ENCODE data around the gene KCNQ2. TPM values are rescaled to one million over a fixed set of nuclear protein-coding genes. Genes with fewer than 3 reads are reported as not detected.
A peak's percentile ranks its signal among the peaks of the same experiment; 100 is the strongest.

The KCNQ2 gene
- total RNA-seq, 2 donors from 2014 or later, result not detected

GRCh38 chr20:63458170-63459069 is 14.0 kb downstream of the KCNQ2 start:
- H3K27ac ChIP-seq, result no peak overlapping the region

GRCh38 chr20:63457737-63458136 is 14.7 kb downstream of the KCNQ2 start:
- no peak for DNase-seq (ENCODE audit: low spot score)
- H3K27ac ChIP-seq, result peak overlapping the region in 1 of 2 donors; percentile 35
- no peaks in the 10 kb centered on the region for H3K9me3 ChIP-seq
- H3K4me1 ChIP-seq, result peaks cover 0 to 47% of the 10 kb centered on the region in 2 donors
- H3K36me3 ChIP-seq, result no peaks in the 10 kb centered on the region
- H3K27me3 ChIP-seq, result no peaks in the 10 kb centered on the region
- H3K4me3 ChIP-seq, result no peak overlapping the region
- TF ChIP-seq CTCF (IDR thresholded peaks at IDR 0.05), result no peak

More at GRCh38 chr20:63458170-63459069, 14.0 kb downstream of the KCNQ2 start:
- Histone ChIP-seq H3K4me3 (no peak overlapping the region), H3K27me3 (no peaks in the 10 kb centered on the region), H3K4me1 (peaks cover 0 to 42% of the 10 kb centered on the region in 2 donors), H3K36me3 (no peaks in the 10 kb centered on the region), H3K9me3 (no peaks in the 10 kb centered on the region)
- TF ChIP-seq CTCF (IDR thresholded peaks at IDR 0.05), result no peak
- no peak for DNase-seq (ENCODE audit: low spot score)

- peaks cover 0 to 47% of the 10 kb centered on the region in 2 donors for H3K4me1 ChIP-seq
- no peak overlapping the region for H3K4me3 ChIP-seq
- peak; percentile 60 for DNase-seq (ENCODE audit: low spot score)
- peak overlapping the region; percentile 35 to 38 for H3K27ac ChIP-seq
- no peak for TF ChIP-seq CTCF (IDR thresholded peaks at IDR 0.05)
- no peaks in the 10 kb centered on the region for H3K36me3 ChIP-seq
- no peaks in the 10 kb centered on the region for H3K27me3 ChIP-seq
- no peaks in the 10 kb centered on the region for H3K9me3 ChIP-seq
These were observed 15.8 kb downstream of the KCNQ2 start for GRCh38 chr20:63456429-63457284.

GRCh38 chr20:63455568-63455859 is 16.9 kb downstream of the KCNQ2 start:
- Histone ChIP-seq H3K4me1 (peaks cover 0 to 47% of the 10 kb centered on the region in 2 donors), H3K9me3 (no peaks in the 10 kb centered on the region), H3K27ac (no peak overlapping the region), H3K27me3 (no peaks in the 10 kb centered on the region), H3K4me3 (no peak overlapping the region), H3K36me3 (no peaks in the 10 kb centered on the region)
- TF ChIP-seq CTCF (IDR thresholded peaks at IDR 0.05), result no peak
- DNase-seq (ENCODE audit: low spot score), result no peak

- peaks cover 0 to 47% of the 10 kb centered on the region in 2 donors for H3K4me1 ChIP-seq
- no peak overlapping the region for H3K4me3 ChIP-seq
- H3K27me3 ChIP-seq, result no peaks in the 10 kb centered on the region
- DNase-seq (ENCODE audit: low spot score), result no peak
- TF ChIP-seq CTCF (IDR thresholded peaks at IDR 0.05), result no peak
- no peak overlapping the region for H3K27ac ChIP-seq
- H3K36me3 ChIP-seq, result no peaks in the 10 kb centered on the region
- H3K9me3 ChIP-seq, result no peaks in the 10 kb centered on the region
These were observed 17.5 kb downstream of the KCNQ2 start for GRCh38 chr20:63454731-63455567.

Data from right atrium auricular region (tissue), 2 donors.